Natural killer cell (primary cell): ENCODE measurements around the gene GRAMD2B. TPM values are rescaled to one million over a fixed set of nuclear protein-coding genes. Genes with fewer than 3 reads are reported as not detected.

Experiments
- ATAC-seq, 3 donors: fragments of 150-1000 bp in 2 of 3; fragments of 200-7000 bp in 1 of 3; cut with Tn5 transposase; 1 replicate in 1 of 3; 2 replicates in 2 of 3; pipeline ENCODE4 v1.10.0; 2021; ENCODE audit warnings: mild to moderate bottlenecking in 2 of 3, moderate library complexity in 2 of 3
- DNase-seq, 2 donors: peaks; one replicate each; pipeline versions ENCODE4 v3.0.0 to v3.0.0-alpha.2; 2013 to 2021; ENCODE audit warnings: mixed read lengths in 1 of 2
- H3K27ac ChIP-seq: one replicate; pipeline ENCODE4 v1.5.1; 2013; ENCODE audit warnings: mild to moderate bottlenecking, low read length
- H3K27me3 ChIP-seq: one replicate; pipeline ENCODE4 v1.6.1; 2013; ENCODE audit warnings: low read length; ENCODE audit not compliant: control insufficient read depth, insufficient read depth
- H3K36me3 ChIP-seq: one replicate; pipeline ENCODE4 v1.6.1; 2013; ENCODE audit warnings: low read length; ENCODE audit not compliant: control insufficient read depth, insufficient read depth
- H3K4me1 ChIP-seq: one replicate; pipeline ENCODE4 v1.6.1; 2013; ENCODE audit warnings: low read length; ENCODE audit not compliant: control insufficient read depth, insufficient read depth
- H3K4me3 ChIP-seq: one replicate; pipeline ENCODE4 v1.5.1; 2013; ENCODE audit warnings: low read length
- H3K9me3 ChIP-seq: one replicate; pipeline ENCODE4 v1.6.1; 2013; ENCODE audit warnings: low read length; ENCODE audit not compliant: control insufficient read depth, insufficient read depth
- H3K27ac Mint-ChIP-seq, 2 donors: one replicate each; pipeline ENCODE4 v1.8.0; 2022; ENCODE audit warnings: mild to moderate bottlenecking in 2 of 2, mixed read lengths in 2 of 2, moderate library complexity in 1 of 2
- H3K27me3 Mint-ChIP-seq, 2 donors: one replicate each; pipeline ENCODE4 v1.8.0; 2022; ENCODE audit warnings: low read depth in 2 of 2, mixed read lengths in 2 of 2
- H3K36me3 Mint-ChIP-seq: one replicate; pipeline ENCODE4 v1.8.0; 2022; ENCODE audit warnings: mixed read lengths
- H3K4me1 Mint-ChIP-seq, 2 donors: one replicate each; pipeline ENCODE4 v1.8.0; 2022; ENCODE audit warnings: mixed read lengths in 2 of 2
- H3K4me3 Mint-ChIP-seq: one replicate; pipeline ENCODE4 v1.8.0; 2022; ENCODE audit warnings: mild to moderate bottlenecking, moderate library complexity, mixed read lengths
- H3K9me3 Mint-ChIP-seq, 2 donors: one replicate each; pipeline ENCODE4 v1.8.0; 2022; ENCODE audit warnings: mixed read lengths in 2 of 2
- WGBS: methylation state at CpG from one replicate; pipeline ENCODE4 v1.1.7; 2013; ENCODE audit warnings: missing lambda C conversion rate; ENCODE audit not compliant: insufficient coverage; 5-methylcytosine and 5-hydroxymethylcytosine counted together
- intact Hi-C: fragments of 100-400 bp; cut with micrococcal nuclease; formaldehyde crosslinking; loops from one replicate; pipeline ENCODE4 v1.14.2; 2022
- total RNA-seq, 4 donors: library from RNA; stranded (reverse); fragments of 120-200 nt in 1 of 4; gene quantifications; one replicate each; pipeline versions ENCODE4 v1.2.3 to v1.2.4, GENCODE V29; 2013 to 2022
- TF ChIP-seq, protein P1 (sequence below): fragments of 200-600 bp; IDR thresholded peaks from one replicate; pipeline ENCODE4 v1.8.0; 2022; ENCODE audit warnings: antibody characterized with exemption

The GRAMD2B gene
- total RNA-seq, 3 donors from 2014 or later (not counting 1 experiment from before 2014, with no cell fraction given): 9.2 to 15.4 (median 10.0) TPM

DNA sequence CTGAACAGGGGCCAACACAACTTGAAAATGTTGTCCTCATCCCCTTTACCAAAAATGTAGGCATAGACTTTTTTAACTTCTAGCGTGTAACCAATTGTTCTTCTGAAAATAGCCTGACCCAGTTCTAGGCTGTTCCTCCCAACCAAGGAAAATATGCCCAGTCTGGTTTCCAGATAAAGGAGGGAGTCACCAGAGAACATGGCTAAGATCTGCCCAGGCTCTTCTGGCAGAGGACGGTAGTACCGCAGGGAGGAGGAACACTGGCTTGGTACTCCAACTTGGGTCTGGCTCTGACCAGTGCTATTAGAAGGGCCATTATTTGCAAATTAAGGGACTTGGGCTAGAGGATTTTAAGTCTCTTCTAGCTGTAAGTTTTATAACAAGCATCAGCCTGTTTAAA lies 63.1 kb downstream of the GRAMD2B start:
- ATAC-seq: no peak
- no peak overlapping the region for H3K4me3 ChIP-seq
- DNase-seq: no peak
- H3K9me3 Mint-ChIP-seq: no peaks in the 10 kb centered on the region
- H3K36me3 ChIP-seq: peaks cover 39% of the 10 kb centered on the region
- H3K27me3 ChIP-seq: no peaks in the 10 kb centered on the region
- no peaks in the 10 kb centered on the region for H3K9me3 ChIP-seq
- no peak overlapping the region for H3K27ac ChIP-seq
- H3K4me1 ChIP-seq: no peaks in the 10 kb centered on the region
- no peaks in the 10 kb centered on the region for H3K27me3 Mint-ChIP-seq
- H3K27ac Mint-ChIP-seq: no peak overlapping the region
- peaks cover 40% of the 10 kb centered on the region for H3K36me3 Mint-ChIP-seq
- no peak overlapping the region for H3K4me3 Mint-ChIP-seq
- TF ChIP-seq, protein P1, sequence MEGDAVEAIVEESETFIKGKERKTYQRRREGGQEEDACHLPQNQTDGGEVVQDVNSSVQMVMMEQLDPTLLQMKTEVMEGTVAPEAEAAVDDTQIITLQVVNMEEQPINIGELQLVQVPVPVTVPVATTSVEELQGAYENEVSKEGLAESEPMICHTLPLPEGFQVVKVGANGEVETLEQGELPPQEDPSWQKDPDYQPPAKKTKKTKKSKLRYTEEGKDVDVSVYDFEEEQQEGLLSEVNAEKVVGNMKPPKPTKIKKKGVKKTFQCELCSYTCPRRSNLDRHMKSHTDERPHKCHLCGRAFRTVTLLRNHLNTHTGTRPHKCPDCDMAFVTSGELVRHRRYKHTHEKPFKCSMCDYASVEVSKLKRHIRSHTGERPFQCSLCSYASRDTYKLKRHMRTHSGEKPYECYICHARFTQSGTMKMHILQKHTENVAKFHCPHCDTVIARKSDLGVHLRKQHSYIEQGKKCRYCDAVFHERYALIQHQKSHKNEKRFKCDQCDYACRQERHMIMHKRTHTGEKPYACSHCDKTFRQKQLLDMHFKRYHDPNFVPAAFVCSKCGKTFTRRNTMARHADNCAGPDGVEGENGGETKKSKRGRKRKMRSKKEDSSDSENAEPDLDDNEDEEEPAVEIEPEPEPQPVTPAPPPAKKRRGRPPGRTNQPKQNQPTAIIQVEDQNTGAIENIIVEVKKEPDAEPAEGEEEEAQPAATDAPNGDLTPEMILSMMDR: no peak
- H3K4me1 Mint-ChIP-seq: no peaks in the 10 kb centered on the region
- 95% methylated on average over 3 of the region's 3 CpGs for WGBS
- intact Hi-C loops: no loop called here

DNA sequence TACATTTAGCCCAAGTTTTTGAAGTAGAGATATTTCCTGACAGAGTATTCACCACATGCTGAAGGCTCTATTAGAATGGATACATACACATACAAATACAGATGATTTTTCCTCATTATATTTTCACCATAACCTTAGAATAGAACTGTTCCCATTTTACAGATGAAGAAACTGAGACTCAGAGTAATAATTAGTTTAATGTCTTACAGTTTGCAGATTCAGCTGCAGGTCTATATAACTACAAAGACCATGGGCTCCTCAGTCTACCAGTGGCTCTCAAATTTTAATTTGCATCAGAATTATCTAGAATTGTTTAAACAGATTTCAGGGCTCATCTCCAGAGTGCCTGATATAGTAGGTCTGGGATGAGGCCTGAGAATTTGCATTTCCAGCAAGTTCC lies 64.4 kb downstream of the GRAMD2B start:
- no peaks in the 10 kb centered on the region for H3K27me3 Mint-ChIP-seq
- H3K27ac ChIP-seq: no peak overlapping the region
- ATAC-seq: no peak

DNA sequence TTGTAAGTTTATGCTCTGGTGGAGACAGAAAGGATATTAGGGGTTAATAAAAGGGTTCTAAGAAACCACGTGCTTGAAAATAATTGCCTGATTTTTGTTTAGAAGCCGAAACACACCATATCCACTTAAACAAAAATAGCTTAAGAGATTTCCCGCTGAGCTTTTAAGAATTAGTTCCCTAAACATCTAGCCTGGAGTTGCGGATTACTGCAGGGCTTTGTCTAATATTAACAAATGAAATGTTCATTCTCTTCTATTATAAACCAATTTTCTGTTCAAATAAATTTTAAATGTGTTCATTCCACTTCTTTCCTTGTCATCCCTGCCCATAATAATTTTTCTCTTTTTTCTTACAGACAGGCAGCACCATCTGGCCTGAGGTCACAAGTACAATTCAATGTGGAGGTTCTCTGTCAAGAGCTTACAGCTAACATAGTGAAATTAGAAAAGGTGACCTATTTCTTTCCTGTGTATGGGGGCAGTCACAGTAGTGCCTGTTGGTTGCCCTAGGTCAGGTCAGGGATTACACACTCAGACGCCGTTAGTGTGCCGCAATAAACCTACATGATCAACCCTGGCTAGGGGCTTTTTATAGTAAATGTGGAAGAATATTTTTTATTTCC lies 65.3 kb downstream of the GRAMD2B start:
- Histone ChIP-seq H3K4me3 (no peak overlapping the region), H3K27me3 (no peaks in the 10 kb centered on the region), H3K9me3 (no peaks in the 10 kb centered on the region), H3K4me1 (no peaks in the 10 kb centered on the region), H3K27ac (no peak overlapping the region), H3K36me3 (peaks cover 39% of the 10 kb centered on the region)
- DNase-seq (no peak), ATAC-seq (no peak)
- 100% methylated on average over 2 of the region's 7 CpGs for WGBS
- peaks cover 32% of the 10 kb centered on the region for H3K36me3 Mint-ChIP-seq
- TF ChIP-seq, protein P1: no peak
- H3K4me1 Mint-ChIP-seq: no peaks in the 10 kb centered on the region
- no peaks in the 10 kb centered on the region for H3K9me3 Mint-ChIP-seq
- H3K4me3 Mint-ChIP-seq: no peak overlapping the region
- H3K27ac Mint-ChIP-seq: peak overlapping the region in 1 of 2 donors; percentile 27
- intact Hi-C loops: no loop called here
- H3K27me3 Mint-ChIP-seq: no peaks in the 10 kb centered on the region

More for the DNA sequence above, 64.4 kb downstream of the GRAMD2B start:
- Histone ChIP-seq H3K4me1 (no peaks in the 10 kb centered on the region), H3K36me3 (peaks cover 39% of the 10 kb centered on the region), H3K9me3 (no peaks in the 10 kb centered on the region), H3K4me3 (no peak overlapping the region), H3K27me3 (no peaks in the 10 kb centered on the region)
- no peaks in the 10 kb centered on the region for H3K4me1 Mint-ChIP-seq
- no peak overlapping the region for H3K4me3 Mint-ChIP-seq
- no peak for DNase-seq
- peaks cover 40% of the 10 kb centered on the region for H3K36me3 Mint-ChIP-seq
- intact Hi-C loops: no loop called here
- TF ChIP-seq, protein P1: no peak
- no peak overlapping the region for H3K27ac Mint-ChIP-seq
- no peaks in the 10 kb centered on the region for H3K9me3 Mint-ChIP-seq
